ENCODE results near the gene COL5A2. TPM values are rescaled to one million over a fixed set of nuclear protein-coding genes. Genes with fewer than 3 reads are reported as not detected.
A peak's percentile ranks its signal among the peaks of the same experiment; 100 is the strongest.

The COL5A2 gene
- total RNA-seq, 6 experiments from 2014 or later: 5.7 to 17.6 (median 8.6) TPM

GRCh38 chr2:189072036-189072435 is 107.5 kb downstream of the COL5A2 start:
- intact Hi-C loops (cut with DNase I): no loop called here
- WGBS (ENCODE audit: insufficient coverage, low coverage, low lambda C conversion rate, missing lambda C conversion rate): 82% methylated on average over 1 of the region's 1 CpG

GRCh38 chr2:189069855-189070619 is 109.5 kb downstream of the COL5A2 start:
- TF ChIP-seq CTCF (IDR thresholded peaks at IDR 0.05): no peak
- Histone ChIP-seq H3K4me1 (no peaks in the 10 kb centered on the region), H3K36me3 (no peaks in the 10 kb centered on the region), H3K9me3 (no peaks in the 10 kb centered on the region), H3K27ac (no peak overlapping the region), H3K4me3 (no peak overlapping the region), H3K27me3 (no peaks in the 10 kb centered on the region)
- intact Hi-C loops (cut with DNase I): no loop called here
- ATAC-seq: no peak
- DNase-seq: no peak

More at GRCh38 chr2:189072036-189072435, 107.5 kb downstream of the COL5A2 start:
- Histone ChIP-seq H3K4me1 (no peaks in the 10 kb centered on the region), H3K36me3 (no peaks in the 10 kb centered on the region), H3K27ac (no peak overlapping the region), H3K9me3 (no peaks in the 10 kb centered on the region), H3K27me3 (no peaks in the 10 kb centered on the region), H3K4me3 (no peak overlapping the region)
- TF ChIP-seq POLR2A (IDR thresholded peaks at IDR 0.05) (no peak), CTCF (IDR thresholded peaks at IDR 0.05) (no peak)
- no peak for ATAC-seq
- no peak for DNase-seq

GRCh38 chr2:189066037-189066436 is 113.5 kb downstream of the COL5A2 start:
- Histone ChIP-seq H3K36me3 (no peaks in the 10 kb centered on the region), H3K27me3 (no peaks in the 10 kb centered on the region), H3K4me3 (no peak overlapping the region), H3K4me1 (no peaks in the 10 kb centered on the region), H3K27ac (no peak overlapping the region), H3K9me3 (no peaks in the 10 kb centered on the region)
- no peak for ATAC-seq
- intact Hi-C loops (cut with DNase I): no loop called here
- no peak for TF ChIP-seq CTCF (IDR thresholded peaks at IDR 0.05)
- no peak for TF ChIP-seq POLR2A (IDR thresholded peaks at IDR 0.05)
- no peak for DNase-seq

GRCh38 chr2:189060096-189060642 is 119.4 kb downstream of the COL5A2 start:
- DNase-seq (no peak), ATAC-seq (peak in 2 of 4 donors; percentile 54 to 84)
- intact Hi-C loops (cut with DNase I): no loop called here
- no peaks in the 10 kb centered on the region for H3K27me3 ChIP-seq
- TF ChIP-seq CTCF (IDR thresholded peaks at IDR 0.05): no peak
- TF ChIP-seq POLR2A (IDR thresholded peaks at IDR 0.05): no peak
- H3K36me3 ChIP-seq: no peaks in the 10 kb centered on the region
- no peaks in the 10 kb centered on the region for H3K9me3 ChIP-seq
- no peak overlapping the region for H3K4me3 ChIP-seq
- no peak overlapping the region for H3K27ac ChIP-seq
- WGBS (ENCODE audit: insufficient coverage, low coverage, low lambda C conversion rate, missing lambda C conversion rate): 10% methylated on average over 1 of the region's 1 CpG
- H3K4me1 ChIP-seq: no peaks in the 10 kb centered on the region

Measured in right lobe of liver (tissue), 6 donors.